HAP-1 (cell line): ENCODE measurements around the gene BMX.

Experiments used
- DNase-seq, 2 experiments: peaks; one replicate each; pipeline ENCODE4 v3.0.0-alpha.2; 2016 to 2020; ENCODE audit warnings: low spot score in 2 of 2
- H3K27me3 ChIP-seq: fragments of 250-450 bp; sonication (Bioruptor Pico); 2 replicates; pipeline ENCODE4 v1.5.1; 2020; ENCODE audit warnings: low read depth, mild to moderate bottlenecking, moderate library complexity
- H3K36me3 ChIP-seq: fragments of 250-450 bp; sonication (Bioruptor Pico); replicated peaks from 2 replicates; pipeline ENCODE4 v1.5.1; 2020; ENCODE audit warnings: mild to moderate bottlenecking
- H3K4me1 ChIP-seq: fragments of 250-450 bp; sonication (Bioruptor Pico); 2 replicates; pipeline ENCODE4 v1.5.1; 2020; ENCODE audit warnings: mild to moderate bottlenecking
- H3K4me3 ChIP-seq: fragments of 250-450 bp; sonication (Bioruptor Pico); 2 replicates; pipeline ENCODE4 v1.5.1; 2020; ENCODE audit warnings: mild to moderate bottlenecking, moderate library complexity
- H3K9me3 ChIP-seq: fragments of 250-450 bp; sonication (Bioruptor Pico); 2 replicates; pipeline ENCODE4 v1.5.1; 2020; ENCODE audit warnings: mild to moderate bottlenecking, moderate library complexity
- in situ Hi-C: fragments of 300-500 bp; cut with MboI; formaldehyde crosslinking; loops from 3 replicates; pipeline ENCODE4 v1.14.3; 2020; ENCODE audit warnings: low sequenced_read_pairs, inconsistent platforms, mixed read lengths

Gene BMX

GRCh38 chrX:15602761-15603160 is 102.2 kb downstream of the BMX start:
- Histone ChIP-seq H3K4me1 (no peaks in the 10 kb centered on the region), H3K36me3 (no peaks in the 10 kb centered on the region), H3K27me3 (peaks cover 13% of the 10 kb centered on the region), H3K9me3 (no peaks in the 10 kb centered on the region), H3K4me3 (no peak overlapping the region)
- DNase-seq = no peak
- in situ Hi-C loops = no loop called here

- Histone ChIP-seq H3K36me3 (no peaks in the 10 kb centered on the region), H3K4me1 (no peaks in the 10 kb centered on the region), H3K9me3 (no peaks in the 10 kb centered on the region), H3K27me3 (peaks cover 6% of the 10 kb centered on the region; the same call in 1 of the 2 replicates), H3K4me3 (no peak overlapping the region)
- no peak for DNase-seq
- in situ Hi-C loops = no loop called here
Measured at GRCh38 chrX:15605226-15605625, 104.6 kb downstream of the BMX start.
